ENCODE results near the gene CUEDC1. TPM values are rescaled to one million over a fixed set of nuclear protein-coding genes. Genes with fewer than 3 reads are reported as not detected.
A peak's percentile ranks its signal among the peaks of the same experiment; 100 is the strongest.

Gene CUEDC1
- polyA plus RNA-seq, 2 of the 4 experiments (the other 2 are of a cell fraction) = 44.3 to 90.6 TPM

DNA sequence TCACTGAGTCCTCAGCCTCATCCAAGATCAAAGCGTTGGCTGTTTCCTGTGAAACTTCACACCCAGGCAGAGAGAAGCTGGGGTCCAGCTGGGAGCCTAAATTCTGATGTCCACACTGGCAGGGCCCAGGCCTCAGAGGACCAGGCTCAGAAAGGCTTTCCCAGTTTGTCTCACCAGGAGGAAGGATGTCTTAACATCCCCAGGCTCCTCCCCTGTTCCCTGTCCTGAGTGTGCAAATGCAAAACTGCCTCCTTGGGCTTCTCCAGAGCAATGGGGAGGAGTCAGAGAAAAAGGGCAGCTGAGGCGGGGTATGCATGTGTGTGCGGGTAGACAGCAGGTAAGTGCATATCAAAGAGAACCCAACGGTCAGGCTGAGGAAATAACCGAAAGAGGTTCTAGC is 45.7 kb downstream of the CUEDC1 start (continued):
- TF ChIP-seq, protein P1, sequence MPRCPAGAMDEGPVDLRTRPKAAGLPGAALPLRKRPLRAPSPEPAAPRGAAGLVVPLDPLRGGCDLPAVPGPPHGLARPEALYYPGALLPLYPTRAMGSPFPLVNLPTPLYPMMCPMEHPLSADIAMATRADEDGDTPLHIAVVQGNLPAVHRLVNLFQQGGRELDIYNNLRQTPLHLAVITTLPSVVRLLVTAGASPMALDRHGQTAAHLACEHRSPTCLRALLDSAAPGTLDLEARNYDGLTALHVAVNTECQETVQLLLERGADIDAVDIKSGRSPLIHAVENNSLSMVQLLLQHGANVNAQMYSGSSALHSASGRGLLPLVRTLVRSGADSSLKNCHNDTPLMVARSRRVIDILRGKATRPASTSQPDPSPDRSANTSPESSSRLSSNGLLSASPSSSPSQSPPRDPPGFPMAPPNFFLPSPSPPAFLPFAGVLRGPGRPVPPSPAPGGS (IDR thresholded peaks at IDR 0.05) = no peak
- TF ChIP-seq MAFK (IDR thresholded peaks at IDR 0.05; ENCODE audit: partially characterized antibody) (no peak), RCOR1 (IDR thresholded peaks at IDR 0.05; ENCODE audit: low read depth, low read length) (no peak), SMC3 (IDR thresholded peaks at IDR 0.05) (no peak), FOSB (CRISPR knock-in tag; IDR thresholded peaks at IDR 0.05) (no peak), CHD2 (IDR thresholded peaks at IDR 0.05; ENCODE audit: low read length, partially characterized antibody) (no peak), NFE2L2 (conservative IDR thresholded peaks at IDR 0.05; ENCODE audit: low read length) (no peak), EHF (CRISPR knock-in tag; IDR thresholded peaks at IDR 0.05) (no peak), RFX5 (IDR thresholded peaks at IDR 0.05) (no peak), ZFP36 (IDR thresholded peaks at IDR 0.05; ENCODE audit: borderline replicate concordance, partially characterized antibody) (no peak), ZSCAN20 (CRISPR knock-in tag; IDR thresholded peaks at IDR 0.05) (no peak)

- Histone ChIP-seq H3K4me1 (peaks cover 59% of the 10 kb centered on the region), H3K4me2 (no peak overlapping the region), H3K4me3 (no peak overlapping the region), H3K9me3 (no peaks in the 10 kb centered on the region), H3K27ac (peak overlapping the region in 1 of 2 experiments; percentile 77; a peak in 1 of 6 replicates)
- 92% methylated on average over 6 of the region's 6 CpGs for whole genome bisulfite sequencing (ENCODE audit: missing lambda C conversion rate)
- no peak for FAIRE-seq
- ChIA-PET POLR2A (interaction anchor here (0.6 kb wide), 1 partner anchor 47 kb away, joined by 3 read pairs; the partner anchor contains the start of gene CUEDC1), CTCF (interaction anchor here (0.8 to 3.2 kb wide), 16 partner anchors 9 to 179 kb away, joined by 3 to 19 read pairs (median 4); no protein-coding TSS in a partner anchor)
- ATAC-seq = no peak
- DNase-seq (ENCODE audit: low read depth in 1 of 2, low spot score in 1 of 2) = no peak
- no peak for TF ChIP-seq RFX5 (IDR thresholded peaks at IDR 0.05)
- TF ChIP-seq E2F6 (IDR thresholded peaks at IDR 0.05; ENCODE audit: borderline replicate concordance, low read depth) = no peak
- TF ChIP-seq ELK1 (IDR thresholded peaks at IDR 0.05; ENCODE audit: low read depth, low read length) = no peak
- no peak for TF ChIP-seq HOXB5 (CRISPR knock-in tag; IDR thresholded peaks at IDR 0.05)
- TF ChIP-seq FOSB (CRISPR knock-in tag; IDR thresholded peaks at IDR 0.05) = no peak
- no peak for TF ChIP-seq NPAS2 (CRISPR knock-in tag; IDR thresholded peaks at IDR 0.05; ENCODE audit: borderline replicate concordance)
- no peak for TF ChIP-seq HEYL (CRISPR knock-in tag; IDR thresholded peaks at IDR 0.05)
- TF ChIP-seq POLR2AphosphoS2 (conservative IDR thresholded peaks at IDR 0.05; ENCODE audit: low read length) = no peak
- TF ChIP-seq, protein P2, sequence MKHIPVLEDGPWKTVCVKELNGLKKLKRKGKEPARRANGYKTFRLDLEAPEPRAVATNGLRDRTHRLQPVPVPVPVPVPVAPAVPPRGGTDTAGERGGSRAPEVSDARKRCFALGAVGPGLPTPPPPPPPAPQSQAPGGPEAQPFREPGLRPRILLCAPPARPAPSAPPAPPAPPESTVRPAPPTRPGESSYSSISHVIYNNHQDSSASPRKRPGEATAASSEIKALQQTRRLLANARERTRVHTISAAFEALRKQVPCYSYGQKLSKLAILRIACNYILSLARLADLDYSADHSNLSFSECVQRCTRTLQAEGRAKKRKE (CRISPR knock-in tag; IDR thresholded peaks at IDR 0.05; ENCODE audit: low read depth) = no peak
- TF ChIP-seq FOSL2 (IDR thresholded peaks at IDR 0.05) = no peak
- TF ChIP-seq FOSL2 (CRISPR knock-in tag; IDR thresholded peaks at IDR 0.05) = no peak
- TF ChIP-seq BHLHE40 (IDR thresholded peaks at IDR 0.05; ENCODE audit: low read depth, low read length) = no peak
- no peak for TF ChIP-seq ZFP36 (IDR thresholded peaks at IDR 0.05; ENCODE audit: borderline replicate concordance, partially characterized antibody)
- TF ChIP-seq CHD4 (IDR thresholded peaks at IDR 0.05; ENCODE audit: borderline replicate concordance) = no peak
- TF ChIP-seq PHF8 (IDR thresholded peaks at IDR 0.05; ENCODE audit: borderline replicate concordance, low read depth) = no peak
- TF ChIP-seq, protein P3, sequence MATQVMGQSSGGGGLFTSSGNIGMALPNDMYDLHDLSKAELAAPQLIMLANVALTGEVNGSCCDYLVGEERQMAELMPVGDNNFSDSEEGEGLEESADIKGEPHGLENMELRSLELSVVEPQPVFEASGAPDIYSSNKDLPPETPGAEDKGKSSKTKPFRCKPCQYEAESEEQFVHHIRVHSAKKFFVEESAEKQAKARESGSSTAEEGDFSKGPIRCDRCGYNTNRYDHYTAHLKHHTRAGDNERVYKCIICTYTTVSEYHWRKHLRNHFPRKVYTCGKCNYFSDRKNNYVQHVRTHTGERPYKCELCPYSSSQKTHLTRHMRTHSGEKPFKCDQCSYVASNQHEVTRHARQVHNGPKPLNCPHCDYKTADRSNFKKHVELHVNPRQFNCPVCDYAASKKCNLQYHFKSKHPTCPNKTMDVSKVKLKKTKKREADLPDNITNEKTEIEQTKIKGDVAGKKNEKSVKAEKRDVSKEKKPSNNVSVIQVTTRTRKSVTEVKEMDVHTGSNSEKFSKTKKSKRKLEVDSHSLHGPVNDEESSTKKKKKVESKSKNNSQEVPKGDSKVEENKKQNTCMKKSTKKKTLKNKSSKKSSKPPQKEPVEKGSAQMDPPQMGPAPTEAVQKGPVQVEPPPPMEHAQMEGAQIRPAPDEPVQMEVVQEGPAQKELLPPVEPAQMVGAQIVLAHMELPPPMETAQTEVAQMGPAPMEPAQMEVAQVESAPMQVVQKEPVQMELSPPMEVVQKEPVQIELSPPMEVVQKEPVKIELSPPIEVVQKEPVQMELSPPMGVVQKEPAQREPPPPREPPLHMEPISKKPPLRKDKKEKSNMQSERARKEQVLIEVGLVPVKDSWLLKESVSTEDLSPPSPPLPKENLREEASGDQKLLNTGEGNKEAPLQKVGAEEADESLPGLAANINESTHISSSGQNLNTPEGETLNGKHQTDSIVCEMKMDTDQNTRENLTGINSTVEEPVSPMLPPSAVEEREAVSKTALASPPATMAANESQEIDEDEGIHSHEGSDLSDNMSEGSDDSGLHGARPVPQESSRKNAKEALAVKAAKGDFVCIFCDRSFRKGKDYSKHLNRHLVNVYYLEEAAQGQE (IDR thresholded peaks at IDR 0.05) = no peak
- TF ChIP-seq CEBPB (IDR thresholded peaks at IDR 0.05) = no peak
These were observed 46.9 kb downstream of the CUEDC1 start for GRCh38 chr17:57908278-57908677.
